ENCODE measurements around the gene RPS6KB1. TPM values are rescaled to one million over a fixed set of nuclear protein-coding genes. Genes with fewer than 3 reads are reported as not detected.
A peak's percentile ranks its signal among the peaks of the same experiment; 100 is the strongest.

The RPS6KB1 gene
- total and polyA plus RNA-seq, 10 of the 15 experiments (the other 5 are each of a cell fraction or from before 2014, with no cell fraction given), result 6.6 to 33.2 (median 26.0) TPM

DNA sequence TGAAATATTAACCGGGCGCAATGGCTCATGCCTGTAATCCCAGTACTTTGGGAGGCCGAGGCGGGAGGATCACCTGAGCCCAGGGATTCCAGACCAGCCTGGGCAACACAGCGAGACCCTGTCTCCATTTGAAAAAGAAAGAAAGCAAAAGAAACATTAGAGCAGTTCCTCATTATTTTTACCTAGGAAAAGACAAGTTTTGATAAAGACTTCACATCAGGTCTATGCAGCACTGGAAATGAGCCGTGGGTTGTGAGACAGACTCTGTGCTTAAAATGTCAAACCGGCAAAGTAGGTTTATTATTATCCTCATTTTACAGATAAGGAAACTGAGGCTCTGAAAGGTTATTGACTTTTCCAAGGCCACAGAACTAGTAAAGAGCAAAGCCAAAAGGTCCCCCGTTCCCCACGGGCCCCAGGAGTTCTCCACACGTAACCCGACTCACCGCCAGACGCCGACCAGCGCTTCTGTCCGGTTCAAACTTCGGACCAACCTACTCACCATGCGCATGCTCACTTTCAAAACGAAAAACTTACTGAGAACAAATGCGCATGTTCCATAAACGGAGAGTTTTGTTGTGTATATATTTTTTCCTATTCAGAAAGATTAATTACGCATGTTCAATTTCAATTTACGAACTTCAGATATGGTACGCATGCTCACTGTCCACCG lies 534 bp upstream of the RPS6KB1 start (continued):
- TF ChIP-seq, protein P1, sequence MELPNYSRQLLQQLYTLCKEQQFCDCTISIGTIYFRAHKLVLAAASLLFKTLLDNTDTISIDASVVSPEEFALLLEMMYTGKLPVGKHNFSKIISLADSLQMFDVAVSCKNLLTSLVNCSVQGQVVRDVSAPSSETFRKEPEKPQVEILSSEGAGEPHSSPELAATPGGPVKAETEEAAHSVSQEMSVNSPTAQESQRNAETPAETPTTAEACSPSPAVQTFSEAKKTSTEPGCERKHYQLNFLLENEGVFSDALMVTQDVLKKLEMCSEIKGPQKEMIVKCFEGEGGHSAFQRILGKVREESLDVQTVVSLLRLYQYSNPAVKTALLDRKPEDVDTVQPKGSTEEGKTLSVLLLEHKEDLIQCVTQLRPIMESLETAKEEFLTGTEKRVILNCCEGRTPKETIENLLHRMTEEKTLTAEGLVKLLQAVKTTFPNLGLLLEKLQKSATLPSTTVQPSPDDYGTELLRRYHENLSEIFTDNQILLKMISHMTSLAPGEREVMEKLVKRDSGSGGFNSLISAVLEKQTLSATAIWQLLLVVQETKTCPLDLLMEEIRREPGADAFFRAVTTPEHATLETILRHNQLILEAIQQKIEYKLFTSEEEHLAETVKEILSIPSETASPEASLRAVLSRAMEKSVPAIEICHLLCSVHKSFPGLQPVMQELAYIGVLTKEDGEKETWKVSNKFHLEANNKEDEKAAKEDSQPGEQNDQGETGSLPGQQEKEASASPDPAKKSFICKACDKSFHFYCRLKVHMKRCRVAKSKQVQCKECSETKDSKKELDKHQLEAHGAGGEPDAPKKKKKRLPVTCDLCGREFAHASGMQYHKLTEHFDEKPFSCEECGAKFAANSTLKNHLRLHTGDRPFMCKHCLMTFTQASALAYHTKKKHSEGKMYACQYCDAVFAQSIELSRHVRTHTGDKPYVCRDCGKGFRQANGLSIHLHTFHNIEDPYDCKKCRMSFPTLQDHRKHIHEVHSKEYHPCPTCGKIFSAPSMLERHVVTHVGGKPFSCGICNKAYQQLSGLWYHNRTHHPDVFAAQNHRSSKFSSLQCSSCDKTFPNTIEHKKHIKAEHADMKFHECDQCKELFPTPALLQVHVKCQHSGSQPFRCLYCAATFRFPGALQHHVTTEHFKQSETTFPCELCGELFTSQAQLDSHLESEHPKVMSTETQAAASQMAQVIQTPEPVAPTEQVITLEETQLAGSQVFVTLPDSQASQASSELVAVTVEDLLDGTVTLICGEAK (IDR thresholded peaks at IDR 0.05; ENCODE audit: borderline replicate concordance), result no peak
- TF ChIP-seq NFXL1 (IDR thresholded peaks at IDR 0.05; ENCODE audit: borderline replicate concordance) (peak; percentile 79; the same call in 1 of the 2 replicates), IKZF1 (conservative IDR thresholded peaks at IDR 0.05) (no peak), TCF12 (IDR thresholded peaks at IDR 0.05; ENCODE audit: low read depth, low read length) (0 out of 2 replicates have a peak, but pooled peaks have one; percentile 14), ETV6 (conservative IDR thresholded peaks at IDR 0.05 in 1 of 2, IDR thresholded peaks at IDR 0.05 in 1 of 2; ENCODE audit: borderline replicate concordance in 1 of 2, low read depth in 1 of 2) (peak in 1 of 2 experiments; percentile 89; a peak in 2 of 4 replicates), SPI1 (IDR thresholded peaks at IDR 0.05; ENCODE audit: borderline replicate concordance, insufficient read depth, low read depth, low read length) (peak; percentile 10; the same call in 1 of the 2 replicates), ZBED1 (IDR thresholded peaks at IDR 0.05; ENCODE audit: borderline replicate concordance) (no peak)
- TF ChIP-seq, protein P2, sequence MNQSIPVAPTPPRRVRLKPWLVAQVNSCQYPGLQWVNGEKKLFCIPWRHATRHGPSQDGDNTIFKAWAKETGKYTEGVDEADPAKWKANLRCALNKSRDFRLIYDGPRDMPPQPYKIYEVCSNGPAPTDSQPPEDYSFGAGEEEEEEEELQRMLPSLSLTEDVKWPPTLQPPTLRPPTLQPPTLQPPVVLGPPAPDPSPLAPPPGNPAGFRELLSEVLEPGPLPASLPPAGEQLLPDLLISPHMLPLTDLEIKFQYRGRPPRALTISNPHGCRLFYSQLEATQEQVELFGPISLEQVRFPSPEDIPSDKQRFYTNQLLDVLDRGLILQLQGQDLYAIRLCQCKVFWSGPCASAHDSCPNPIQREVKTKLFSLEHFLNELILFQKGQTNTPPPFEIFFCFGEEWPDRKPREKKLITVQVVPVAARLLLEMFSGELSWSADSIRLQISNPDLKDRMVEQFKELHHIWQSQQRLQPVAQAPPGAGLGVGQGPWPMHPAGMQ (IDR thresholded peaks at IDR 0.05; ENCODE audit: borderline replicate concordance), result no peak
- TF ChIP-seq, protein P3, sequence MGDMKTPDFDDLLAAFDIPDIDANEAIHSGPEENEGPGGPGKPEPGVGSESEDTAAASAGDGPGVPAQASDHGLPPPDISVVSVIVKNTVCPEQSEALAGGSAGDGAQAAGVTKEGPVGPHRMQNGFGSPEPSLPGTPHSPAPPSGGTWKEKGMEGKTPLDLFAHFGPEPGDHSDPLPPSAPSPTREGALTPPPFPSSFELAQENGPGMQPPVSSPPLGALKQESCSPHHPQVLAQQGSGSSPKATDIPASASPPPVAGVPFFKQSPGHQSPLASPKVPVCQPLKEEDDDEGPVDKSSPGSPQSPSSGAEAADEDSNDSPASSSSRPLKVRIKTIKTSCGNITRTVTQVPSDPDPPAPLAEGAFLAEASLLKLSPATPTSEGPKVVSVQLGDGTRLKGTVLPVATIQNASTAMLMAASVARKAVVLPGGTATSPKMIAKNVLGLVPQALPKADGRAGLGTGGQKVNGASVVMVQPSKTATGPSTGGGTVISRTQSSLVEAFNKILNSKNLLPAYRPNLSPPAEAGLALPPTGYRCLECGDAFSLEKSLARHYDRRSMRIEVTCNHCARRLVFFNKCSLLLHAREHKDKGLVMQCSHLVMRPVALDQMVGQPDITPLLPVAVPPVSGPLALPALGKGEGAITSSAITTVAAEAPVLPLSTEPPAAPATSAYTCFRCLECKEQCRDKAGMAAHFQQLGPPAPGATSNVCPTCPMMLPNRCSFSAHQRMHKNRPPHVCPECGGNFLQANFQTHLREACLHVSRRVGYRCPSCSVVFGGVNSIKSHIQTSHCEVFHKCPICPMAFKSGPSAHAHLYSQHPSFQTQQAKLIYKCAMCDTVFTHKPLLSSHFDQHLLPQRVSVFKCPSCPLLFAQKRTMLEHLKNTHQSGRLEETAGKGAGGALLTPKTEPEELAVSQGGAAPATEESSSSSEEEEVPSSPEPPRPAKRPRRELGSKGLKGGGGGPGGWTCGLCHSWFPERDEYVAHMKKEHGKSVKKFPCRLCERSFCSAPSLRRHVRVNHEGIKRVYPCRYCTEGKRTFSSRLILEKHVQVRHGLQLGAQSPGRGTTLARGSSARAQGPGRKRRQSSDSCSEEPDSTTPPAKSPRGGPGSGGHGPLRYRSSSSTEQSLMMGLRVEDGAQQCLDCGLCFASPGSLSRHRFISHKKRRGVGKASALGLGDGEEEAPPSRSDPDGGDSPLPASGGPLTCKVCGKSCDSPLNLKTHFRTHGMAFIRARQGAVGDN (IDR thresholded peaks at IDR 0.05), result no peak

All from GM12878 (cell line).